GM21360 (cell line): Measurements from ENCODE around the gene MICU1.
"Not testable (repeated sequence)": the region's sequence is repeated elsewhere in the genome, so short reads cannot be mapped to it uniquely, and the experiment has no call there.

Source experiments
- ATAC-seq: cut with Tn5 transposase; IDR thresholded peaks from one replicate; pipeline ENCODE4 v1.9.1; 2021; ENCODE audit warnings: mild to moderate bottlenecking, moderate library complexity; ENCODE audit not compliant: unreplicated experiment

MICU1 gene

GRCh38 chr10:72353028-72353964, 272.6 kb downstream of the MICU1 start:
- no peak for ATAC-seq

DNA sequence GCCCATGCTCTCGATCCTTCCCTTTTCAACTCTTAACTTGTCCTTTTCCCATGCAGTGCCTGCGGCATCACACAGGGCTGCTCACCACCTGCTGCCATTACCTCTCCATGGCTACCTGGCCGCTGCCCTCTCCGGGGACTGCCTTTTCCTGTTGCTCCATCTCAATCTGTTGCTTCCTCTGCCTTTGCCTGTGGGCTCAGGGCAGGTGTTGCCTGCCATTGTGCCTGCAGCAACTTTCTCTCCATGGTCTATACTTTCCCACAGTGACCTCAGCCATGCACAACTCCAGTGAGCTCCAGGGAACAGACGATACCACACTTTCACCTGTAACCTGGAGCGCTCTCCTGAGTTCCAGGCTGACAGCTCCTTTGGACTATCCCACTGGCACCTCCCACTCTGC, 274.4 kb downstream of the MICU1 start:
- no peak for ATAC-seq

DNA sequence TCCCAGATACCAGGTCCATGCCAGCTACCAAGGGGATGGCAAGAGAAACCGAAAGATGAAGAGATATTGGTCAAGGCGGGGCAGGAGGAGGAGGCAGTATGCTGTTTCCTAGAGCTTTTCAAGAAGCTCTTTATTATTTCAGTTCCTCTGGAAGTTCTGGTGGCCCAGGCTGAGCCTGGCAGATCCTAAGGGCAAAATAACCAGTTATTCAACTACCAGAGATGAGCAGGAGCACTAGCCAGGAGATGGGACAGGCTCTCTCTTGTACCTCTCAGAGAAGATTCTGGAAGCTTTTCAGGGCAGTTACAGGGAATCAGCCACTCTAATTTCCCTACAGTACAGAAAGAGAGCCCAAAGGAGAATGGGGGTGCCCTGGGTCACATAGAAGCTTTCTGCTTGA, 276.4 kb downstream of the MICU1 start:
- ATAC-seq, result no peak

GRCh38 chr10:72348282-72348681, 277.6 kb downstream of the MICU1 start:
- no peak for ATAC-seq

- not testable (repeated sequence) for ATAC-seq
These were observed 279.8 kb downstream of the MICU1 start for GRCh38 chr10:72346117-72346516.

- ATAC-seq, result no peak
These were observed 280.9 kb downstream of the MICU1 start for GRCh38 chr10:72344932-72345331.

DNA sequence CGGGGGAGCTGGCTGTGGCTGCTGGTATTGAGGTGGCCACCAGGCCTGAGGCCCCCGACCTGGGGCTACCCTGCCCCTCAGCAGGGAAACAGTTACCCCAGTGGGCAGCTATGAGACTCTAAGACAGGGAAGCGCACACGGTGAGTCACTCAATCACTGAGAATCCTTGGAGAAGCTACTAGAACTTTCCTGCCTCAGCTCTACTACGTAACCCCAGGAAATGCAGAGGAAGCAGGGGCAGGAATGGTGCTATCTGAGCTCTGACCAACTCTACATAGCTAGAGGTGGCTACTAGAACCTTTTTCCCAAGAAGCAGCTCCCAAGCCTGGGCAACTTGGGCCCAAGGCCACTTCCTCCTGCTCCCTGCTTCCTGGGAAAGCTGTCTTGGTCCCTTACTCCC, 283.0 kb downstream of the MICU1 start:
- ATAC-seq, result no peak

- ATAC-seq, result no peak
These were observed 285.2 kb downstream of the MICU1 start for GRCh38 chr10:72340510-72341261.

DNA sequence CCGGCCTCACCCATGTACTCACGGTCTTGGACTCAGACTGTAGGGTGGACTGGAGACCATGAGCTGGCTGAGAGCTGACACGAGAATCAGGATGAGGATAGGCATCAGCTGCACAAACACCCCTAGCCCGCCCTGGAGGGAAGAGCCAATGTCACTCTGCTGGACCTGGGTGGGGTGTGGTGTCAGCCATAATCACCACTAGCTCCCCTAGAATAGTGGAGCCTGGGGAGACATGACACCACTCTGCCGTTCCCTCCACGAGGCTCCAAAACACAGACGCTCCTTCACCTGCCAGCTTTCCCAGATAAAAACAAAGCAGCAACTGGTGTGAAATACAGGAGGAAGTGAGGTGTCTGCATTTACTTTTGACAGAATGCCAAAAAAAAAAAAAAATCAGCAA, 287.7 kb downstream of the MICU1 start:
- no peak for ATAC-seq

DNA sequence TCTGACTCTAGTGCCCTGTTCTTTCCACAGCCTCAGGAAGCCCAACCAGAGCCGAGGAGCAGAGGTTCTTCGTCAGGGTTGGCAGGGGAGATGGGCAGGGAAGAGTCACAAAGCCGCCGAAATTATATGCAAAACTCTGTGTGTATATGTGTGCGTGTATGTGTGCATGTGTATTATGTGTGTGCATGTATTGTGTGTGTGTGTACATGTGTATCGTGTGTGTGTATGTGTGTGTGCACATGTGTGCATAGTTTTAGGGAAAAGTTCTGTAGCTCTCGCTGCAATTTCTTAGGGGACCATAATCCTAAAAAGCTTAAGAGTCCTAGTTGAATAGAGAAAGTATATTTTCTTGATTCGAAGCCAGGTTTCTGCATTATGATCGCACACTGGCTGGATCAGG, 288.2 kb downstream of the MICU1 start:
- ATAC-seq, result no peak

DNA sequence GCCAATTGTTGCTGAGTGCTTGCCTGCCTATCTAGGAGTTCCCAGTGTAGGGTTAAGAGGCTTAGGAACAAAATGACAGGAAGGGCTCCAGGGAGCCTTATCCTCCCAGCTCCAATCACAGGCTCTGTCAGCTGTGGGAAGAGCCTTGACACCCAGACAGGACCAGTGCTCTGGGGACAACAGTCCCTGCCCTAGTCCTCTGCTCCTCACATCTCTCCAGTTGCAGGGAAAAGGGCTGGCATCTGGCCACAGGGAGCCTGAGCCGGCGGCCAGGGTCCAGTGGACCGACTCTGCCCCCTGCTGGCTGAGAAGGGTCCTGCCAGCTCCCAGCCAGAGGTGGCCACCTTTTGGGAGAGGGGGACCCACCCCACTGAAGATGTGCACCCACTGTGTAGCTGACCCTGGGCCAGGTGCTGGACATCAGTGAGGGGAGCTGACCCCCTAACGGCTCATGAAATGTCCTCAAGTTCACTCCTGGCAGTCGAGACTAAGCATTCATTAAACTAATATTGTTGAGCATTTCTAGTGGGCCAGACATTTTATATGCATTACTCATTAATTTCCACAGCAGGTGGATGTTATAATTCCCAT, 288.7 kb downstream of the MICU1 start:
- no peak for ATAC-seq

DNA sequence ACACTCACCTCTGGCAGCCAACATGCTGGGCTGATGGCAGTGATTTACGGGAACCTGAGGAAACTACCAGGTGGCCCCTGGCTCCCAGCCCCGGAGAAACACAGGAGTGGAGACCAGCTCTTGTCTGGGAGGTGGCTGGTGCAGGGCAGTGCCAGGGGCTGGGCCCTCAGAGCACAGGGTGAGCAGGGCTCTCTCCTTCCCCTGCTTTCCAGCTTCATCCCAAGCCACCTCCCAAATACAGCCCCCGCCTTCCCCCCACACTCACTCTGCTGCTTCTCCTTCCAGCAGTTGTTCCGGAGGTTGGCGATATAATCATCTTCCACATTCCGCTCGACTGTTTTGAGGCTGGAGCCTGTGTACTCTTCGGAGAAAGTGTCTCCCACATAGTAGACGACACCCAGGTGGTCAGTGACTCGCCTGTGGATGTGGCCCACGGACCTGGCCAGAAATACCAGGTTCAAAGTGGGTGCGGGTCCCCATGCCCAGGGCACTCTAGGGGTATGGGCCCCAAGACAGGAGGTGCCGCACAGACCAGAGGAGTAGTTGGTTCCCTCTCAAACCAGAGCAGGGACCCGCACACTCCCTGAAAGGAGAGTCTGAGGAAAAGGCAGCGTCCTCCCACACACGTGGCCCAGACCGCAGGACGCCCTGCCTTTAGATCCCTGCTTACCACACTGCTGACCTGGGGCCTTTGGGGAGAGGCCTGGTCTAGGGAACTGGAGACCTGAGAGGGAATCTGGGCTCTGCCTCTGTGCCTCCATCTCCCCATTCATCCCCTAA, 289.4 kb downstream of the MICU1 start:
- ATAC-seq, result no peak

DNA sequence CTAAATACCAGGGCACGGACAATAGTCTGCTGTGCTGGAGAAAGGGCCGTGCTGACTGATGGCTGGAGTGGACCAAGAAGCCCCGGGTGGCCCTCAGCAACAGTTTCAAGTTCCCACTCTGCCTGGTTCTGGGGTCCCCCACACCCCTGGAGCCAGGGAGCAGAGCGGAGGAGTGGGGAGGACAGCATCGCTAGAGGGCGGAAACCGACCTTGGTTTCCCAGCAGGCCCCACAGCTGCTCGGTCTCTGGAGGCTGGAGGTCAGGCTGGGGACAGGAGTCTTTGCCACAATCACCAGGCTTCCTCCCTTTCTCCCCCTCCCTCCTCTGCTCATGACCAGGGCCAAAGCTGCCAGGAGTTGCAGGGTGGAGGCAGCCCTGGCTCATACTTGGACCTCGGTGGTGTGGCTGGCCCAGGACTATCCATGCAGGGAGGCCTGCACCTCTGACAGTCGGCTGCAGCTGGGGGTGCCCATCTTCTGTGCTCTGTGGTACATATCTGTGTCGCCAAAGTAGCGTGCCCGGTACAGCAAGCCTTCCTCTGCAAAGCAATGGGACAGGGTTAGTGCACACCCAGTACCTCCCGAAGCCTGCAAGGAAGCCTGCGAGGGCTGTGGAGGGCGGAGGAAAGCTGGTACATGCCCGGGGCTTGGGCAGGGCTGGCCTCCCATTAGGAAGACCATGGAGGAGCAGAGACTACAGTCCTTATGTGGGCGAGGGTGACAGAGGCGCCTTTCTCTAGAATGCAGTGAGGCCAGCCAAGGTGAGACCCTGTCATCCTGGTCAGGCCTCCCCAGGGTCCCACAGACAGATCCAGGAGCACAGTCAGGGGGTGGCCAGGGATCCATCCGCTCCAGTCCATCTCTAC, 290.3 kb downstream of the MICU1 start:
- peak; percentile 31 for ATAC-seq

GRCh38 chr10:72334825-72335393, 291.0 kb downstream of the MICU1 start:
- ATAC-seq, result peak; percentile 47

- peak; percentile 2 for ATAC-seq
These were observed 291.6 kb downstream of the MICU1 start for GRCh38 chr10:72334196-72334824.

DNA sequence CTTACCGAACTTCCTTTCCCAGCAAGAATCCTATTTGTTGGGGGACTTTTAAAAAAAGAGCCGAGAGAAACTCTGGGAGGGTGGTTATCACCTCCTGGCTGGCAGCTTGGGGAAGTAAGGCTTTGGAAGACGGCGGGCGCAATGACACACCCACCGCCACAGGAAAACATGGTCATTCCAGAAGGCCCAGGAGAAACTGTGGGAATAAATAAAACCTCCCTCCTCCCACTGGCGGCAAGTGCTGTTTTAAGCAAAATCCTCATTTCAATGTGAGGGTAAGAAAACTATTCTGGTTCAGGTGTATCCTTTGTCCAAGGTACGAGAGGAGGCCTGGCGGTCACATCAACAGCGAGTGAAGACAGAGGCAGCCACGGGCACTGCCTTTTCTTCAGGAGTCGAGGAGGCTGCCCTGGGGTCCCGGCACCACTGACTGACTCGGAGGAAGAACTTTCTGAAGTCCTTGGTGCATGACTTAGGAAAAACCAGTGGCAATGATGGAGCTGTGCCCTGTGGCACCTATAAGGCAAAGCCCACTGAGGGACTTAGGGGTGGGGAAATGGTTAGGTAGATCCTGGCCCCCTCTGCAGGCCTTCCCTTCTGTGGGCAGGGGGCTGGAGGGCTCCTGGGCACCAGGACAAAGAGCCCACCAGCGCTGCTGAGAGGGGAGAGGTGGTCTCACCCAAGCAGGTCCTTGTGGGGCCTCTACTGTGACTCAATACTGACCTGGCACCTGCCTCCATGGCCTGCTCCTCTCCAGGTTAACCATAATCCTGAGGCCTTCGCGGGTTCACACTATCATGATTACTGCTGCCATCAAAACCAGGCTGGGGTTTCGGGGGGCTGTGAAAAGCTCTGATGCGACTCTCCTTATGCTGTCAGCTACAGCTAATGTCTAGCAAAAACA, 292.5 kb downstream of the MICU1 start:
- no peak for ATAC-seq

DNA sequence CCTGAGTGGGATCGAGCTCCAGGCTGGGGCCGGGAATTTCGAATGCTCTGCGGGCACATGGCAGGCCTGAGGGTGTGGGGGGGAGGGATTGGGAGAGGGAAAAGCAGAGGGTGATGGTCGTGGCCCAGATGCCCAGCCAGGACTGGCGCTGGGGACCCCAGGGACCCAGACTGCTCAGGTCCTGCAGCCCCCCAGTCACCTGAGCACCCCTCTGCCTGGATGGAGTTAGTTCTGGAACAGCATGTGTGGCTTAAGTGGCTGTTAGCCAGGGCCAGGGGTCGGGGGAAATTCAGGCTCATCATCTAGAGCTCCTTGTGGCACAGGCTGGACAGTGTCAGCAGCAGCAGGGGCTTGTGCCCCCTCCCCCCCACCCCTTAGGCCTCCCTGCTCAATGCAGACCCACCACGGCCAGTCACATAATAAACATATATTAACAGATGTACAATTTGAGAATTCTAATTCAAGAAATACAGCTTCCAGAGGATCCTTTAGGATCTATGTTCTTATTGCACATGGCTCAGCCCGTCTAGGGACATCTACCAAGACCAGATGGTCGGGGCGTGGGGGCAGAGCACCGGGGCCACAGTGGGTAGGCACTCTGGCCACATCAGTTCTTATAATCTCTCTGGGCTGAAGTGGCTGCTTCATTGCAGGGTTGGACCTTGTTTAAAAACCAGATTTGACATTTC, 293.3 kb downstream of the MICU1 start:
- ATAC-seq, result no peak
